ENCODE results near the gene ARHGAP18. TPM values are rescaled to one million over a fixed set of nuclear protein-coding genes. Genes with fewer than 3 reads are reported as not detected.

The ARHGAP18 gene
- total and polyA plus RNA-seq, 2 of the 13 experiments (the other 11 are each of a cell fraction or from before 2014, with no cell fraction given) = 58.2 to 115 TPM

GRCh38 chr6:129709196-129709768, 695 bp downstream of the ARHGAP18 start (continued):
- 0 out of 2 replicates have a peak, but pooled peaks have one; percentile 42 for TF ChIP-seq MLXIP (CRISPR knock-in tag; IDR thresholded peaks at IDR 0.05; ENCODE audit: borderline replicate concordance)
- TF ChIP-seq TIGD3 (CRISPR knock-in tag; IDR thresholded peaks at IDR 0.05; ENCODE audit: borderline replicate concordance) = 0 out of 2 replicates have a peak, but pooled peaks have one; percentile 1
- TF ChIP-seq NCOA5 (CRISPR knock-in tag; IDR thresholded peaks at IDR 0.05) = peak; percentile 53; the same call in 1 of the 2 replicates
- 0 out of 2 replicates have a peak, but pooled peaks have one; percentile 3 for TF ChIP-seq ZNF121 (CRISPR knock-in tag; IDR thresholded peaks at IDR 0.05)
- TF ChIP-seq IRF1 (CRISPR knock-in tag; IDR thresholded peaks at IDR 0.05; ENCODE audit: low read depth) = 0 out of 2 replicates have a peak, but pooled peaks have one; percentile 1
- no peak for TF ChIP-seq ZNF691 (CRISPR knock-in tag; IDR thresholded peaks at IDR 0.05; ENCODE audit: borderline replicate concordance, low read depth)
- TF ChIP-seq ZFYVE20 (CRISPR knock-in tag; IDR thresholded peaks at IDR 0.05; ENCODE audit: borderline replicate concordance, low read depth) = 0 out of 2 replicates have a peak, but pooled peaks have one; percentile 23
- TF ChIP-seq ATF6 (CRISPR knock-in tag; conservative IDR thresholded peaks at IDR 0.05) = 0 out of 2 replicates have a peak, but pooled peaks have one; percentile 13
- TF ChIP-seq KLF15 (CRISPR knock-in tag; IDR thresholded peaks at IDR 0.05; ENCODE audit: borderline replicate concordance) = 0 out of 2 replicates have a peak, but pooled peaks have one; percentile 43
- peak; percentile 45; the same call in 1 of the 2 replicates for TF ChIP-seq RBFOX2 (IDR thresholded peaks at IDR 0.05; ENCODE audit: low read depth, low read length)
- TF ChIP-seq KDM5A (IDR thresholded peaks at IDR 0.05; ENCODE audit: borderline replicate concordance, low read length) = peak; percentile 11; the same call in 1 of the 2 replicates
- TF ChIP-seq NFYB (CRISPR knock-in tag; IDR thresholded peaks at IDR 0.05) = no peak
- no peak for TF ChIP-seq ZSCAN9 (CRISPR knock-in tag; IDR thresholded peaks at IDR 0.05; ENCODE audit: borderline replicate concordance)
- peak; percentile 52; the same call in 1 of the 2 replicates for TF ChIP-seq ZNF362 (CRISPR knock-in tag; IDR thresholded peaks at IDR 0.05; ENCODE audit: borderline replicate concordance)
- 0 out of 2 replicates have a peak, but pooled peaks have one; percentile 78 for TF ChIP-seq CC2D1A (CRISPR knock-in tag; IDR thresholded peaks at IDR 0.05)
- TF ChIP-seq KLF11 (CRISPR knock-in tag; IDR thresholded peaks at IDR 0.05) = 0 out of 2 replicates have a peak, but pooled peaks have one; percentile 6
- no peak for TF ChIP-seq ZNF562 (CRISPR knock-in tag; IDR thresholded peaks at IDR 0.05; ENCODE audit: borderline replicate concordance)
- TF ChIP-seq ZNF749 (CRISPR knock-in tag; IDR thresholded peaks at IDR 0.05; ENCODE audit: borderline replicate concordance) = 0 out of 2 replicates have a peak, but pooled peaks have one; percentile 2
